Activated B cell treated with CpG ODN at 0.5 μM for 24 hours (primary cell): ENCODE data around the gene SIRPD. TPM values are rescaled to one million over a fixed set of nuclear protein-coding genes. Genes with fewer than 3 reads are reported as not detected.

Experiments used
- ATAC-seq: fragments of 200-7000 bp; cut with Tn5 transposase; one replicate; pipeline ENCODE4 v1.10.0; 2021; ENCODE audit warnings: low read depth, mild to moderate bottlenecking, moderate library complexity
- CTCF ChIA-PET: fragments of 350-600 bp; sonication (Branson Sonifier 250); formaldehyde crosslinking; loops from one replicate; lab custom pipeline; 2021; ENCODE audit warnings: antibody characterized with exemption; lab: Charles Lee
- POLR2A ChIA-PET: fragments of 350-600 bp; sonication (Branson Sonifier 250); formaldehyde crosslinking; loops from one replicate; lab custom pipeline; 2021; ENCODE audit warnings: antibody characterized with exemption; lab: Charles Lee
- DNase-seq: peaks from one replicate; pipeline ENCODE4 v3.0.0; 2022
- H3K27ac Mint-ChIP-seq: one replicate; pipeline ENCODE4 v1.8.0; 2020; ENCODE audit warnings: mixed read lengths
- H3K27me3 Mint-ChIP-seq: one replicate; pipeline ENCODE4 v1.8.0; 2021; ENCODE audit warnings: mixed read lengths
- H3K36me3 Mint-ChIP-seq: one replicate; pipeline ENCODE4 v1.8.0; 2021; ENCODE audit warnings: low read depth, mixed read lengths
- H3K4me1 Mint-ChIP-seq: one replicate; pipeline ENCODE4 v1.8.0; 2021; ENCODE audit warnings: mixed read lengths
- H3K4me3 Mint-ChIP-seq: one replicate; pipeline ENCODE4 v1.8.0; 2020; ENCODE audit warnings: mild to moderate bottlenecking, mixed read lengths
- H3K9me3 Mint-ChIP-seq: one replicate; pipeline ENCODE4 v1.8.0; 2020; ENCODE audit warnings: mixed read lengths
- intact Hi-C: fragments of 100-400 bp; cut with micrococcal nuclease; formaldehyde crosslinking; loops from one replicate; pipeline ENCODE4 v1.15.1; 2024
- total RNA-seq: library from RNA; stranded (reverse); gene quantifications from 2 replicates; pipeline ENCODE4 v1.2.3, GENCODE V29; 2022
- TF ChIP-seq, protein P1 (sequence below): fragments of 200-600 bp; IDR thresholded peaks from one replicate; pipeline ENCODE4 v1.8.0; 2022; ENCODE audit warnings: antibody characterized with exemption, mild to moderate bottlenecking

Gene SIRPD
- total RNA-seq = 0.37 TPM in 1 of 2 replicates, not detected in the other

- TF ChIP-seq, protein P1, sequence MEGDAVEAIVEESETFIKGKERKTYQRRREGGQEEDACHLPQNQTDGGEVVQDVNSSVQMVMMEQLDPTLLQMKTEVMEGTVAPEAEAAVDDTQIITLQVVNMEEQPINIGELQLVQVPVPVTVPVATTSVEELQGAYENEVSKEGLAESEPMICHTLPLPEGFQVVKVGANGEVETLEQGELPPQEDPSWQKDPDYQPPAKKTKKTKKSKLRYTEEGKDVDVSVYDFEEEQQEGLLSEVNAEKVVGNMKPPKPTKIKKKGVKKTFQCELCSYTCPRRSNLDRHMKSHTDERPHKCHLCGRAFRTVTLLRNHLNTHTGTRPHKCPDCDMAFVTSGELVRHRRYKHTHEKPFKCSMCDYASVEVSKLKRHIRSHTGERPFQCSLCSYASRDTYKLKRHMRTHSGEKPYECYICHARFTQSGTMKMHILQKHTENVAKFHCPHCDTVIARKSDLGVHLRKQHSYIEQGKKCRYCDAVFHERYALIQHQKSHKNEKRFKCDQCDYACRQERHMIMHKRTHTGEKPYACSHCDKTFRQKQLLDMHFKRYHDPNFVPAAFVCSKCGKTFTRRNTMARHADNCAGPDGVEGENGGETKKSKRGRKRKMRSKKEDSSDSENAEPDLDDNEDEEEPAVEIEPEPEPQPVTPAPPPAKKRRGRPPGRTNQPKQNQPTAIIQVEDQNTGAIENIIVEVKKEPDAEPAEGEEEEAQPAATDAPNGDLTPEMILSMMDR = no peak
- intact Hi-C loops = no loop called here
- Mint-ChIP-seq H3K27me3 (peaks cover 3% of the 10 kb centered on the region), H3K4me3 (no peak within 1 kb of the TSS), H3K27ac (no peak within 1 kb of the TSS), H3K36me3 (no peaks in the 10 kb centered on the region), H3K9me3 (peaks cover 3% of the 10 kb centered on the region), H3K4me1 (peaks cover 1% of the 10 kb centered on the region)
- no peak for DNase-seq
- ChIA-PET CTCF (no interaction called here), POLR2A (no interaction called here)
- ATAC-seq = no peak
Observed at GRCh38 chr20:1557605-1558004, at the start of gene SIRPD. Gene SIRPD (minus strand): TSS chr20:1557705. CDS start chr20:1557653, 52 bp downstream.

- DNase-seq (no peak), ATAC-seq (no peak)
- no peaks in the 10 kb centered on the region for H3K36me3 Mint-ChIP-seq
- intact Hi-C loops = no loop called here
- H3K27me3 Mint-ChIP-seq = no peaks in the 10 kb centered on the region
- CTCF ChIA-PET = no interaction called here
- no peaks in the 10 kb centered on the region for H3K4me1 Mint-ChIP-seq
- POLR2A ChIA-PET = no interaction called here
- no peaks in the 10 kb centered on the region for H3K9me3 Mint-ChIP-seq
- H3K4me3 Mint-ChIP-seq = no peak overlapping the region
- TF ChIP-seq, protein P1 = no peak
- H3K27ac Mint-ChIP-seq = no peak overlapping the region
Observed at GRCh38 chr20:1600736-1601135, 43.2 kb upstream of the SIRPD start.

DNA sequence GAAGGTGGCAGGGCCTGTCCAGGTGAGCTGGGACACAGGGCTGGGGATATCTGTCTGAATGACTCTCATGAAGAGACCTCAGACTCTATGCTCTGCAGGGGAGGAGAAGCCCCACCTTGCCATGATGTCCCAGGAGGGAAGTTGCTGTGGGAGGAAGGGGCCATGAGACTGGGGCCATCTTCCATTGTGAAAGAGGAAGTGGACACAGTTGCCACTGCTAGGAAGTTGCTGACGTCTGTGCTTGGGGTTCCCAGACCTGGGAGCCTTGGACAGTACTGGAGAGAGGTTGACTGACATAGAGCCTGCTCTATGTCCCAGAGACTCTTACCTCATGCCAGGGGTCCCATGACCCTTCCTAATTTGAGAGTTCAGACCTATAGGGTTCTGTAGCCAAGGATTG, 37.8 kb upstream of the SIRPD start:
- no peak overlapping the region for H3K4me3 Mint-ChIP-seq
- intact Hi-C loops = no loop called here
- H3K9me3 Mint-ChIP-seq = no peaks in the 10 kb centered on the region
- no peaks in the 10 kb centered on the region for H3K36me3 Mint-ChIP-seq
- POLR2A ChIA-PET = no interaction called here
- DNase-seq (no peak), ATAC-seq (no peak)
- peaks cover 5% of the 10 kb centered on the region for H3K4me1 Mint-ChIP-seq
- CTCF ChIA-PET = no interaction called here
- H3K27ac Mint-ChIP-seq = no peak overlapping the region
- no peaks in the 10 kb centered on the region for H3K27me3 Mint-ChIP-seq
- TF ChIP-seq, protein P1 = no peak

DNA sequence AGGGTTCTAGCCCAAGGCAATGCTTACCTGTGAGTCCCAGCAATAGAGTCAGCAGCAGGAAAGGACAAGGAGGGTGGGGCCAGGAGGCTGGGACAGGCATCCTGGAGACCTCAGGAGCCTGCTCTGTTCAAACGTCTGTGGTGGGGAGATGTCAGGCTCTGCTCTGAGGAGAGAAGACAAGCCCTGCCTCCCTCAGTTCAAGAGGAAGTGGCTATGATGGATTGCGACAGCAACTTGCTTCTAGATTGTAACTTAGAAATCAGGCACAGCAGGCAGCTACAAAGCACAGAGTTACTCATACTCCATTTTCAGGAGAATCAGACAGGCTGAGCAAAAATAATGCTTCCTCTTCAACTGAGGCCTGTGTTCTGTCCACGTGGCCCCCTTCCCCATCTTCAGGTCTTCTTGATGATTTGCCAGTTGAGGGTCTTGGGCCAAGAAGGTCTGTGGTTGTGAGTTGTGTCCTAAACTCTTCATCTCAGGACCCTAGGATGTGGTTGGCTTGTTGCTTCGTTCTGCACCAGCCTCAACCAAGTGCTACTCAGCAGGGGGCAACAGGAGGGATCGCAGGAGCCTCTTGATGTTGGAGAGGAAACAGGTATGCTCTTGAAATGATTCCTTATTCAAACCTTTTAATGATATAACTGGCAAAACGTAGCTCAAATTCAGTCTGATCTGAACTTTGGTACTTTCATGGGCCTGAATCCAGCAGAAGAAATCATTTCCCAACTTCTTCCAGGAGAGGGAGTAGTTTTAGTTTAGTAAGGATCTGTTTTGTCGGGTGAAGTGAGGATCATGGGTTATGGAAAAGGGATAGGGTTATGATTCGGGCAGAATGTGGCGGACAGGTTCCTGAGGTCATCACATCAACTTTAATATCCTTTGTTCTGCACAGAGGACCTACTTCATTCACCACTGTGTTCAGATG, 31.3 kb upstream of the SIRPD start:
- H3K4me1 Mint-ChIP-seq = no peaks in the 10 kb centered on the region
- no peak overlapping the region for H3K27ac Mint-ChIP-seq
- no peak for ATAC-seq
- intact Hi-C loops = no loop called here
- CTCF ChIA-PET = no interaction called here
- H3K4me3 Mint-ChIP-seq = no peak overlapping the region
- H3K27me3 Mint-ChIP-seq = no peaks in the 10 kb centered on the region
- TF ChIP-seq, protein P1 = no peak
- DNase-seq = no peak
- no peaks in the 10 kb centered on the region for H3K9me3 Mint-ChIP-seq
- POLR2A ChIA-PET = no interaction called here
- no peaks in the 10 kb centered on the region for H3K36me3 Mint-ChIP-seq

DNA sequence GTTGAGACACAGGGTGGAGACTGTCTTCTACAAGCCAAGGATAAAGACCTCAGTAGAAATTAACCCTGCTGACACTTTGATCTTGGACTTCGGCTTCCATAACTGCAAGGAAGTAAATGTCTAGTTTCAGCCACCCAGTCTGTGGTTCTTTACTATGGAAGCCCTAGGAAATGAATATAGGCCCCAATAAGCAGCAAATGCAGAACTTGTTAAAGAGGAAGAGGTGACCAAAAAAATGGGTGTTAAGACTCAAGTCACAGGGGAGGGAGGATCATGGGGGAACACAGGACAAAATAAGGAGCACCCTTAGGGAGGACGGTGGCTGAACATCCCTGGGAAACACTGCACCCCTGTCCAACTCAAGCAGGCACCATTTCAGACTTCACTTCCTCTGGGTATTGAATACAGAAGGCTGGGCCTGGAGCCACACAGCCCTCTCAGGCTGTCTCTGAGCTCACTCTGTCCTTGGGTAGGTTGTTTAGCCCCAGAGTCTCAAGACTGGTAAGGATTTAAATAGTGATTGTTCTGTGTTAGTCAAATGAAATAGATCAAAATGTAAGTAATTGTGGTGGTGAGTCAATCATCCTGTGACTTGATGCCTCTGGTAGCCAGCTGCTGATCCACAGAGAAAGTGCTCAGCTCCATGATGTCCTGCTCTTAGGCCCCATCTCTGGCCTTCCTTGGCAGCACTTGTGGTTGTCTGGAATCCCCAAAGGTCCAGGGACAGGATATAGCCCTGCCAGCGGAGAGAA, 30.5 kb upstream of the SIRPD start:
- no peak for DNase-seq
- Mint-ChIP-seq H3K4me3 (no peak overlapping the region), H3K27me3 (no peaks in the 10 kb centered on the region), H3K27ac (no peak overlapping the region), H3K36me3 (no peaks in the 10 kb centered on the region), H3K9me3 (no peaks in the 10 kb centered on the region), H3K4me1 (no peaks in the 10 kb centered on the region)
- POLR2A ChIA-PET = no interaction called here
- no peak for ATAC-seq
- CTCF ChIA-PET = no interaction called here
- TF ChIP-seq, protein P1 = no peak
- intact Hi-C loops = no loop called here
